Hematopoietic multipotent progenitor cell treated with erythropoietin and hydrocortisone succinate and interleukin-3 and kit ligand, for 17 days (in vitro differentiated cells): Measurements from ENCODE around the gene AP4B1.

Experiments
- DNase-seq: peaks from one replicate; pipeline ENCODE4 v3.0.0-alpha.2; 2015; ENCODE audit warnings: low spot score

The AP4B1 gene

DNA sequence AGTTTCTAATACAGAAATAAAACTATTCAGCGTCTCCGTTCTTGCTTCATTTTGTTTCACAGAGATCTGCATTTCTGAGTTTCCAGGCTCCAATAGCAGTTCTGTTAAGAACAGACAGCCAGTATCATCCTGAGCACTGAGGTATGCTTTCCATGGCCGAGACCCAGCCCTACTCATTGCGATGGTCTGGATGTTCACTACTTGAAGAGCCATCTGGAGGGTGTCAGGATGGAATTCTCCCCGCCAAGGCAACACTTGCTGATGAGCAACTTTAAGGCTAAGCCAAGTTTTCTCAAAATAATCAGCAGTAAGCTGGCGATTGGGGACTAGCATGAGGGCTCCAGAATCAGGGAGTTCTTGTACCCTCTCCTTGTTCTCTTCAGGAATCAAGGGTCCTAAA is 9.5 kb downstream of the AP4B1 start:
- no peak for DNase-seq

DNA sequence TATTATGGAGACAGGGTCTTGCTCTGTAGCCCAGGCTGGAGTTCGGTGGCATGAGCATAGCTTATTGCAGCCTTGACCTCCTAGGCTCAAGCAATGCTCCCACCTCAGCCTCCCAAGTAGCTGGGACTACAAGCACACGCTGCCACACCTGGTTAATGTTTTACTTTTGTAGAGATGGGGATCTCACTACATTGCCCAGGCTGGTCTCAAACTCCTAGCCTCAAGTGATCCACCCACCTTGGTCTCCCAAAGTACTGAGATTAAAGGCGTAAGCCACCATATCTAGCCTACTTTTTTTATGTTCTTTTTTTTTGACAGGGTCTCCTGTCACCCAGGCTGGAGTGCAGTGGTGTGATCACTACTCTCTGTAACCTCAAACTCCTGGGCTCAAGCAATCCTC is 11.3 kb downstream of the AP4B1 start:
- DNase-seq = no peak

DNA sequence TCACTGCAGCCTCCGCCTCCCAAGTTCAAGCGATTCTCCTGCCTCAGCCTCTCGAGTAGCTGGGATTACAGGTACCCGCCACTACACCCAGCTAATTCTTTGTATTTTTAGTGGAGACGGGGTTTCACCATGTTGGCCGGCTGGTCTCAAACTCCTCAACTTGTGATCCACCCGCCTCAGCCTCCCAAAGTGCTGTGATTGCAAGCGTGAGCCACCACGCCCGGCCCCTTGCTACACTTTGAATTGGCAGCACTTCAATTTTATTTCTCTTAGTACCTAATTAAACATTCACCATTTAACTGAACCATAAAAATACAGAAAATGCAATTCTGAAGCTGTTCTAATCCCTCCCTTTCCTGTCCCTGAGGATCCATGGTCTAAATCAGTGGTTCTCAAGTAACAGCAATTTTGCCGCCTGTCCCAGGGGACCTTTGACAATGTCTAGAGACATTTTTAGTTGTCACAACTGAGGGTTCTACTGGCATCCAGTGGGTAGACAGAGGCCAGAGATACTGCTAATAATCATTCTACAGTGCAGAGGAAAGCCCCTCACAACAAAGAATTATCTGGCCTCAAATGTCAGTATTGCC is 12.9 kb downstream of the AP4B1 start:
- no peak for DNase-seq

DNA sequence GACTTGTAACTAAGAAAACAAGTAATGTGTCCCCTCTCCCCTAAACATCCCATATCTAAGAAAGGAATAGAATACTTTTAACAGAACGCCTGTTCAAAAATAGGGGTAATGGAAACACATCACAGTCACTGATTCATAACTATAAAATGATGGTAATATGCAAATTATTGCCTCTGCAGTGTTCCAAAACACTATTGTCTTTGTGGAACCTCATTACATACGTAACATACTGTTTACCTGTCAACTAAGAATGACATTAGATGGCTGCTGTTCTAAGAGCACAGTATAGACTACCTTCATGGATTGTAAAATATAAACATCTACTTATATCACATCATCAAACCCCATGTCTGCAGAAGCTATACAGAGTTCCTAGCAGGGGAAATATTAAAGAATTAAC is 13.8 kb downstream of the AP4B1 start:
- no peak for DNase-seq

DNA sequence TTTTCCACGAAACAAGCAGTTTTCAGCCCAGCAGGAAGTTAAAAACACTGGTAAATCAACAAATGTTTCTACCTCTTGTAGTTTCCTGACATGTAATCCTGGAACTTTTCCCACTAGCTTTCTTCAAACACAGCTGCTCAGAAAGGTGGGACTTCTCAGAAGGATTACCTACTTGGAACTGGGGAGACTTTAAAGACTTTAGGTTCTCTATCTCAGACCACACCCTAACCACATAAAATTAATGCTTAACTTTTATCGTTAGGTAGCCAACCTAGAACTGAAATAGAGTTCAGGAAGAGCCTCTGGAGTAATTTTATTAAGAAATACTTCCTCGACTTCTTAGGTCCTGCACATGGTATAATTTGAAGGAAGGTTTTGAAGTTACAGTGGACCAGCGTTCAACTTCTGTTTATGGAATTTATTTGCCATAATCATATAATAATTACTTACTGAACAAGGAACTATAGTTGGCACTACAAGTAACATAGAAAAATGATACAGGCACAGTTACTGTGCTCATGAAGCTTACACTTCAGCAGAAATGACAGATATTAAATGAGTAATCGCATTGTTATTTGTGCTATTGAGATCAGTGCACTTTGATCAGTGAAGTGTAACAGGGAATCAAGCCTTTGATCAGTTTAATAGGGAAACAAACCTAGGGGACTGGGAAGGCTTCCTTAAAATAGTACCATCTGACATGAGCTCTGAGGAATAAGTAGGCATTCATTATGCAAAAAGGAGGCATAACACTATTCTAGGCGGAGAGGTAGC is 17.0 kb downstream of the AP4B1 start, which contains the start of gene BCL2L15:
Gene BCL2L15 (minus strand): TSS at position 180 of the 774 bp plus-strand sequence. CDS start 206 bp downstream, outside the sequence.
- no peak for DNase-seq

DNA sequence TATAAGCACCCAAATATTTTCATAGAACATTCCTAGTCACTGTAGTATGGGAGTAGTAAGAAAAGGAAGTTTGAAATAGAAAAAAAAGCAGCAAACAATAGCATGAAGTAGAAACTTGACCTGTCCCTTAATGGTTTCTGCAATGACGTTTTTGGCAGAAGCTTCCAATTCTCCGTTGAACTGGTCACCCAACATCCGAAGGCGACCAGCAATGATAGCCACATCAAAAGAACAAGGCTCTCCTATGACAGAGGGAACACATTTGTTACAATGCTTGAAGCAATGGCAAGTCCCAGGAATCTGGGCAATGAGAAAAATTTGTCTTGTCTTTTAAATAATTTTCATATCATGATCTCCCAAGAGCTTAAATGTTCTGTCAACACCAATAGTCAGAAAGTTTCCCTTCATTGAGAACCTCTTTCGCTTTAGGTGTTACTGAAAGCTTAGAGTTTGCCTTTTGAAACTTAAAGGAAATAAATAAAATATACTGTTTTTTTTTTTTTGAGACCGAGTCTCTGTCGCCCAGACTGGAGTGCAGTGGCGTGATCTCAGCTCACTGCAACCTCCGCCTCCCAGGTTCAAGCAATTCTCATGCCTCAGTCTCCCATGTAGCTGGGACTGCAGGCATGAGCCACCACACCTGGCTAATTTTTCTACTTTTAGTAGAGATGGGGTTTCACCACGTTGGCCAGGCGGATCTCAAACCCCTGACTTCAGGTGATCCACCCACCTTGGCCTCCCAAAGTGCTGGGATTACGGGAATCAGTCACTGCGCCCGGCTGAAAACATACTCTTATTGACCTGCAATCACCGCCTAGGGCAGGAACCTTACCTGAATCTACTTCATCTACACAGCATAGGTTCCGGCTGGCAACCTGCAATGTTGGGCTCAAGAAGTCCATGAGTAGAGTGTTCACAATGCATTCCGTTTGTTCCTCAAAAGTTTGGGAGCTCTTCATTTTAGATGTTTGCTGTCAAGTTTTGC is 17.9 kb downstream of the AP4B1 start:
- DNase-seq = no peak

DNA sequence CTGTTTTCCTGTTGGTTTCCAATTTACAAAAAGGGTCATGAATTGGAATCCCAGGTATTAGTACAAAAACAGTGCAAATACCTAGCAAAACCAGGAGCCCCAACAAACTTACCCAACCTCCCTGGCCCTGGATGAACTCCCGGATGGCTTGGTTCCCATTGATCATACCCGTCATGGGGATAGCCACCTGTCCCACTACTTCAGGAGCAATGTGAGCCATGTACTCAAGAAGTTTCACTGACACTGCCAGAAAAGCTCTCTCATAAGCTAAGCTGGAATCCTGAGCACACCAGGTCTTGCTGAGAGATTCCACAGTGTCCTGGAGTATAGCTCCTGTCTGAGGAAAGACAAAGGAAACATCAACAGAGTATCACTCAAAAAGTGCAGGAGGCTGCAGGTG is 22.9 kb downstream of the AP4B1 start:
- DNase-seq = no peak

DNA sequence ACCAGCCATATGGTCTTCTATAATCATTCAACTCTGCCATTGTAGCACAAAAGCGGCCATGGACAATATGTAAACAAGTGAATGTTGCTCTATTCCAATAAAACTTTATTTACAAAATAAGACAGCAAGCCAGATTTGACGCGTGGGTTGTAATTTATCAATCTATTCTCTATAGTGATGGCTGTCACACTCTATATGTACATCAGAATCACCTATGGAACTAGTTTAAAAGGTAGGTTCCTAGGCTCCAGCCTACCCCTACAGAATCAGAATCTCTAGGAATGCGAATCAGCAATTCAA is 24.9 kb downstream of the AP4B1 start:
- no peak for DNase-seq

DNA sequence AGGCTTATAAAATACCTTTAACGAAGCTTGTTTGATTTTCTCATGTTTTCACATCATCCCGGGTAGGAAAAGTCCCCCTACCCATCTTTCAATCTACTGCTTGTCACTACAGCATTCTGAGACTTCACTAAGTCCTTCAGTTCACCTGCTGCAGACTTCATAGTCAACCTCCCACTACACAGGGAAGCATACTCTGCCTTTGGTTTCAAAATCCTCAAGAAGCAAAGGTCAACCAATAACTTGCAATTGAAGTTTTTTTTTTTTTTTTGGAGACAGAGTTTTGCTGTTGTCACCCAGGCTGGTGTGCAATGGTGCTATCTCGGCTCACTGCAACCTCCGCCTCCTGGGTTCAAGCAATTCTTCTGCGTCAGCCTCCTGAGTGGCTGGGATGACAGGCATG is 28.4 kb downstream of the AP4B1 start:
- no peak for DNase-seq

DNA sequence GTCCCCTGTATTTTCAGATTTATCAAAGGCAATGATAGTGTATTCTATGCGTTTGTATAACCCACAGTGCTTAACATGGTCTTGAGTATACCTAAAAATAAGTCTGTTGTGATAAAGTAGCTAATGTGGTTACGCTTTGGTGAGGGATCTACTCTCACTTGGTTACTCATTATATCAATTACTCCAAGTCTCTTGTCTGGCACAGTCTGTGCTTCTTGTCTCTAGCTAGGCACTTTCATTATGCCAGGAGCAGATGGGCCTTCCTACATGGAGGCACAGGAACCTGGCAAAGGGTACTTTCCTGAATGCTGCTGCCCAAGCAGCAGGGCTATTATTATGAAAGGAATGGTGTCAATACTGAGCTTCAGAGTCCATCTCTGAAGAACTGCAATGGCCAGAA is 28.9 kb downstream of the AP4B1 start:
- DNase-seq = no peak

DNA sequence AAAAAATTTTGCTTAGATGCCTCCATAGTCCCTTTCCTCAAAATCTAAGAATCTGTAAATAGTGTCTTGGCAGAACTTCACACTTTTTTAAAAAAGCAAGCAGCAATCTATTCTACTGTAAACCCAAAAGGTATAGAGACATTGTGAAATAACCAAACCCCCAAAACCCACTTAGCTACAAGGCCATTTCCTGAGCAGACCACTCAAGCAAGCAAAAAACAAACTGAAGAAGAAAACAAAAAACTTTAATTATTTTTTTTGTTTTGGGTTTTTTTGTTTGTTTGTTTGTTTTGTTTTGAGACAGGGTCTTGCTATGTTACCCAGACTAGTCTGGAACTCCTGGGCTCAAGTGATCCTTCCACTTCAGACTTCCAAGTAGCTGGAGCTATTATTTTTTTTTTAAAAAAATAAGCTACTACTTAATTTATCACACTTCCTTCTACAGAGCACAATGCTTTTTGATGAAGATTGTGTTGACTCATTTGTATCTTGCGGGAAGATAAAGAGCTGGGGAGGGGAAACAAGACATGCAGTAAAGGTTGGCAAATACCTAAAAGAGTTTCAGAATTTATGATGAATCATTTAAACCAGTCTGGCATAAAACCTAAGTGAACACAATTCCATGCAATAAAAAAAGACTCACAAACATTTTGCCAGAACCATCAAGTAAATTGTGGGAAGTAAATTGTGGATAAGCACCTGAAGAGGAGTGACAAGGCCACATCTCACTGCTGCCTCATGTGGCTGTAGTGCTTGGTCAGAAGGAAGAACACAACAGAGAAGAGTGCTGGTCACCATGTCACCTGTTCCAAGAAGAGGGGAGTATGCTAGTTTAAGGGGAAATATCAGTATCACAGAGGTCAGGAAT is 30.4 kb downstream of the AP4B1 start:
- DNase-seq = peak; percentile 33

DNA sequence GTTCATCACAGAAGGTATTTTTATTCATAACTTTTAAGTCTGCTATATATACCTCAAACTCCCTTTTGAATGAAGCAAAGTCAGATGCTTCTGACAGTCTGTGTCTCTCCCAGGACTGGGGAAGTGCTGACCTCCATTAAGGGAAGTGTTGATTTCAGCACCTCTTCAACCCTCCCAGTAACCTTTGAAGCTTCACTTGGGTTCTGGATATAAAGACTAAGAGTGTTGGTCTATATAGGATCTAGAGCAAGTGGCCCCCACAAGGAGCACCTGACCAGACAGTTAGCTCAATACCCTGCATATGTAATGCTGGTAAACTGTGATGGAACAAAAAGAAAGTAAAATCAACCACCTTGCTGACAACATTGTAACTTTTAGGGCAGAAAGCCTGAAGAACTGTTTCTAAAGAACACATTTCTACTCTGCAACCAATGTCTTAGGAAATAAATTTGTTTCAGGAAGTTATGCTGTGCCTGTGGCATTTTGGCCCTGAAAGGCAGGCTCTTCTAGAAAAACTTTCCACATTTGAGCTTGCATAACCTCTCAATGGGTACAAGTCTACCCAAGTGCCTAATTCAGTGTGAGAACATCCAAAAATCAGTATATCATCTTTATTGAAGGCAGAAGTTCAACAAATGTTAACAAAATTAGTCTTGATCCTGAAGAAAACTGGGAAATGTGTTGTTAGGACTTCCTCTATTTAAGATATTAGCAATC is 32.2 kb downstream of the AP4B1 start:
- no peak for DNase-seq

DNA sequence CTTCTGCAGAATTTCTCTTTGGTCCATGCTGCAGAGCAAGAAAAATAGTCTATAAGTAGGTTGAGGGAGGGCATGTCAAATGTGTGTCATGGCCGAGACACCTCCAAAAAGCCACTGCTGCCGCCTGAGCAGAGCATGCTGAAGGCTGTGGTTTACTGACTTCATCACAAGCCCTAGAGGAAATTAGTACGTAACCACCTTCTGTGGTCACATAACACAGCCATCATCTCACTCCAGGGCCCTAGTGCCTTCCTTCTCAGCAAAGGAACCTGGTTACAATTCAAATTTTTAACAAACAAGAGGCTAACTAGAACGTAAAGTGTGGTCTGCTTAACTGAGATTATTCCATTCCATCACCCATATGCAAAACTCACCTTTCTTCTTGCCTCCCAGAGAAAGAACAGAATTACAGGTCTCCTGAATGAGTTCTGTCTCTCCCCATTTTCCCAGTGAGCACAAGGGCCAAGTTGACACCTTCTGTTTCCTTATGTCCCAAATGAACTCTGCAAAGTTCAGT is 32.9 kb downstream of the AP4B1 start, which contains the start of gene PTPN22:
Gene PTPN22 (minus strand): TSS at position 116 of the 517 bp plus-strand sequence.
- DNase-seq = no peak

DNA sequence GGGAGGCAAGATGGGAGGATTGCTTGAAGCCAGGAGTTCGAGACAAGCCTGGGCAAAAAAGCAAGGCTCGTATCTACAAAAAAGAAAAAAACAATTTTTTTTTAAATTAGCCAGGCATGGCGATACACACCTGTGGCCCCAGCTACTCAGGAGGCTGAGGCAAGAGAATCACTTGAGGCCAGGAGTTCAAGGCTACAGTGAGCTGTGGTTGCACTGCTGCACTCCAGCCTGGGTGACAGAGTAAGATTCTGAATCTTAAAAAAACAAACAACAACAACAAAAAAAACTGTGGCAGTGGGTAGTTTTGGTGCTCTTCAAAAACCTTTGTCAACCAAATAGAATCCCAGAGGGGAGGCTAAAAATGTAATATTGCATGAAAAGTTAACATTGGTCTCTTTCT is 33.8 kb downstream of the AP4B1 start:
- no peak for DNase-seq

DNA sequence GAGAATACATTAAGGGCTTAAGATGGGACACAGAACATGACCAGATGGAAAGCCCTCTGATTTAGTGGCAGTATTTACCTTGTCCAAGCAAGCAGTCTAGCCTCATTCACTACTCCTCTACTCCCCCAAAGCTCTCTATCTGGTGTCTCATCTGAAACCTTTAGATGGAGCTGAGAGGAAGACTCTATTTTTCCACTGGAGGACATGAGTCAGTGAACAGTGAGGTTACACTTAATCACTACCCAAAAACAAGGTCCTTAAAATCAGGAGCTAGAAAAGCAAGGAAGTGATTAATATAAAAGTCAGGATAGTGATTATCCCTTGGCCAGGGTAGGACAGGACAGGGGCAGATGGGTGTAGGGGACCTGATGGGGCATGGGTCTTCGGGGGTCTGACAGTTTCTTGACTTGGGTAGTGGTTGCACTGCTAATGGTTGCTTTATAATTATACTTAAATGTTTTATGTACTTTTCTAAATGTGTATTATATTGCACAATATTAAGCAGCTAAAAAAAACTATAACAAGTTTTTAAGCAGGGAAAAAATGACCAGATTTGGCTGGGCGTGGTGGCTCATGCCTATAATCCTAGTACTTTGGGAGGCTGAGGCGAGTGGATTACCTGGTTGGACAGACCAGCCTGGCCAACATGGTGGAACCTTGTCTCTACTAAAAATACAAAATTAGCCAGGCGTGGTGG is 36.1 kb downstream of the AP4B1 start:
- DNase-seq = no peak

DNA sequence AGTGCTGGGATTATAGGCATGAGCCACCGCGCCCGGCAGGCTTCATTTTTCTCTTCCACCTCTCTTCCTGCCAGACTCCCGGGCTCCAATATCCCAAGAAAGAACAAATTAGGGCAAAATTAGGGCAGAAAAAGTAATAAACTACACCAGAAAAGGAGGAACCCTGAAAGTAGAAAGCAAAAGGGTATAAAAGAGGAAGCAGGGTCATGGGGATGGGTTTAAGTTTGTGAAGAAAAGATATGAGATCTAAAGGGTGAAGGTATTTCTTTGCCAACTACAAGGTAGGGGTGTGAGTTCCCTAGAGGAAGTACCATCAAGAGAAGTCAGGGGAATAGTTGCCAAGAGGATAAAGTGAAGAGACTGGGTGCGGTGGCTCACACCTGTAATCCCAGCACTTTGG is 43.0 kb downstream of the AP4B1 start:
- no peak for DNase-seq

DNA sequence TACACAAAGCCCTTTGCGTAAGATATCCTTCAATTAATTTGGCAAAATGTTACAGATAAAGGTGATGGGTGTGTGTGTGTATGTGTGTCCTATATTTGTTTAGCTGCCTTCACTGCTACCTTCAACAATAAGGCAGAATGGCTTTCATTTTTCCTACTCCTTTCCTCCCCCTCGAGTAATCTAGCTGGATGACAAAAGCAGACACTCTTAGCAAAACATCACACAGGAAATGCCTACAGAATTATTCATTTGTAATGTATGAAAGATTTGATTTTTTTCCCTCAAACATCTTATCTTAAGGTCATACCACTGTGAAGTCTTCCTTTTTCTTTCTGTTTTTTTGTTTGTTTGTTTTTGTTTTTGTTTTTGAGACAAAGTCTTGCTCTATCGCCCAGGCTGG is 43.7 kb downstream of the AP4B1 start:
- DNase-seq = no peak

DNA sequence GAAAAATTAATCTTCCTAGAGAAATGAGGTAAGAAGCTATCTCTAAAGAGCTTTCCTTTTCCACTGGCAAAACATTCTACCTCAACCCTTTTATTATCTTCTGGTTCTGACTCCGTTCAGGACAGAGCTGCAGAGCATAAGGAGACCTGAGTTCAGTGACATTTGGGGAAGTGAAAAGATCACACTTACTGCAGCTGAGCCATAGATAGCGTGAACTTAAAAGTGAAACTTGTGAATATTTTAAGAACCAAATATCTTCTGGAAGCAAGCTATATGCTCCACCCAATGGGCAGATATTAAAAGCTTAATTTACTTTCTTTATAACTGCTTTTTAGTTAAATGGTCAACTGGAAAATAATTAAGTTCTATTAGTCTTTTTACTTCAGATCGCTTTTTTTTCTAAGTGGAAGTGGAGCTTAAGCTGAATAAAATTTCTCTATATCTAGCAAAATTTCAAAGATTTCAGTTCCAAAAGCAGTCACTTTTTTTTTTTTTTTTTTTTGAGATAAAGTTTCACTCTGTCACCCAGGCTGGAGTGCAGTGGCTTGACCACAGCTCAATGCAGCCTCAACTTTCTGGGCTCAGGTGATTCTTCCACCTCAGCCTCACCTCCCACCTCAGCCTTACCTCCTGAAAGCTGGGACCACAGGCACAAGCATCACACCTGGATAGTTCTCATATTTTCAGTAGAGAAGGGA is 45.0 kb downstream of the AP4B1 start:
- DNase-seq = peak; percentile 44

DNA sequence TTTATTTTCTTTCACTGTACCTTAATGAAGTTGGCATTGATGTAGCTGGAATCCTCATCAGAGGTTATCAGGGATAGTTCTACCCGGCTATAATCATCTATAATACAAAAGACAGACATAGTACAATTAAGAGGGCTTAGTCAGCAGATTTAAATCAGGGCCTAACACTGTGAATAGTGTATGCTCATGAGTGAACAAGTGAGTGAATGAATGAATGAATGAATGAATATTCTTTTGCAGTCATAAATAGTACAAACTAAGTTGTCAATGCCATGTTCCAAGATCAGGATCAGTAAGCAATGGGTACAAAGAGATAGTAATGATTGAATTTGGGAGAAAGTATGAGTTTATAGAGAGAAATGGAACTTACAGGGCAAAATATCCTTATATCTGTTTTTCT is 45.6 kb downstream of the AP4B1 start:
- no peak for DNase-seq

DNA sequence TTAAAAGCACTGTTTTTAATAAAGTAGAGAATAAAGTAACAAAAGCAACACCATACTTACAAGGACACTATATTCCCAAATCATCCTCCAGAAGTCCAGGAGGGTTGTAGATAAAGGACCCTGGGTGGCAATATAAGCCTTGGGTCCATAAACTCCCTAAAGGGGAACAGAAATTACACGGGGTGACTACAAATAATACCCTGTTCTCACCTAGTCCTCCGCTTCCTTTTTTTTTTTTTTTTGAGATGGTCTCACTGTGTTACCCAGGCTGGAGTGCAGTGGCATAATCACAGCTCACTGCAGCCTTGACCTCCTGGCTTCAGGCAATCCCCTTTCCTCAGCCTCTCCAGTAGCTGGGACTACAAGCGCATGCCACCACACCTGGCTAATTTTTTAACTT is 46.2 kb downstream of the AP4B1 start:
- no peak for DNase-seq
